Common myeloid progenitor, CD34-positive (primary cell): ENCODE measurements around the gene GLT8D2.
A peak's percentile ranks its signal among the peaks of the same experiment; 100 is the strongest.

Source experiments
- CTCF ChIA-PET: fragments of 350-600 bp; sonication (Branson Sonifier 250); formaldehyde crosslinking; loops from one replicate; lab custom pipeline; 2021; ENCODE audit warnings: antibody characterized with exemption; lab: Charles Lee
- POLR2A ChIA-PET: fragments of 350-600 bp; sonication (Branson Sonifier 250); formaldehyde crosslinking; loops from one replicate; lab custom pipeline; 2021; ENCODE audit warnings: antibody characterized with exemption; lab: Charles Lee
- DNase-seq, 3 donors: peaks; one replicate each; pipeline versions ENCODE4 v3.0.0 to v3.0.0-alpha.2; 2013
- H3K27ac ChIP-seq, 2 experiments: 1 replicate in 1 of 2; 2 replicates in 1 of 2; pipeline ENCODE4 v1.7.0; 2013; ENCODE audit warnings: inconsistent platforms in 2 of 2, low read length in 2 of 2, mild to moderate bottlenecking in 2 of 2, low read depth in 1 of 2, moderate library complexity in 1 of 2; ENCODE audit not compliant: severe bottlenecking in 2 of 2, insufficient read depth in 1 of 2, poor library complexity in 1 of 2
- H3K27me3 ChIP-seq, 5 experiments: replicated peaks in 2 of 5; 1 replicate in 3 of 5; 2 replicates in 2 of 5; pipeline versions ENCODE4 v1.6.1 to v1.7.0; 2013; ENCODE audit warnings: low read length in 4 of 5, mild to moderate bottlenecking in 2 of 5, moderate library complexity in 2 of 5, inconsistent platforms in 1 of 5; ENCODE audit not compliant: insufficient read depth in 5 of 5, control insufficient read depth in 4 of 5
- H3K36me3 ChIP-seq, 4 experiments: 1 replicate in 2 of 4; 2 replicates in 2 of 4; pipeline versions ENCODE4 v1.6.1 to v1.7.0; 2013; ENCODE audit warnings: low read length in 3 of 4, control low read depth in 1 of 4, mild to moderate bottlenecking in 1 of 4; ENCODE audit not compliant: control insufficient read depth in 4 of 4, insufficient read depth in 4 of 4
- H3K4me1 ChIP-seq, 4 experiments: 1 replicate in 3 of 4; 2 replicates in 1 of 4; pipeline versions ENCODE4 v1.6.1 to v1.7.1; 2013; ENCODE audit warnings: low read length in 3 of 4, mild to moderate bottlenecking in 3 of 4, control low read depth in 1 of 4, inconsistent platforms in 1 of 4, moderate library complexity in 1 of 4; ENCODE audit not compliant: control insufficient read depth in 4 of 4, insufficient read depth in 4 of 4; ENCODE audit errors: control extremely low read depth in 1 of 4
- H3K4me3 ChIP-seq, 7 experiments: 1 replicate in 4 of 7; 2 replicates in 3 of 7; pipeline versions ENCODE4 v1.5.1 to v1.7.0; 2013; ENCODE audit warnings: mild to moderate bottlenecking in 7 of 7, low read length in 6 of 7, moderate library complexity in 6 of 7, inconsistent platforms in 2 of 7, low read depth in 2 of 7, control low read depth in 1 of 7; ENCODE audit not compliant: insufficient read depth in 4 of 7, control insufficient read depth in 1 of 7; ENCODE audit errors: extremely low read depth in 1 of 7
- H3K9me3 ChIP-seq, 5 experiments: 1 replicate in 4 of 5; 2 replicates in 1 of 5; pipeline versions ENCODE4 v1.6.1 to v1.7.1; 2013; ENCODE audit warnings: low read length in 4 of 5, mild to moderate bottlenecking in 2 of 5, inconsistent platforms in 1 of 5, low read depth in 1 of 5, moderate library complexity in 1 of 5; ENCODE audit not compliant: control insufficient read depth in 4 of 5, insufficient read depth in 2 of 5; ENCODE audit errors: control extremely low read depth in 1 of 5
- WGBS: methylation state at CpG from one replicate; pipeline ENCODE4 v1.1.5; 2013; ENCODE audit not compliant: insufficient coverage; 5-methylcytosine and 5-hydroxymethylcytosine counted together

Gene GLT8D2

DNA sequence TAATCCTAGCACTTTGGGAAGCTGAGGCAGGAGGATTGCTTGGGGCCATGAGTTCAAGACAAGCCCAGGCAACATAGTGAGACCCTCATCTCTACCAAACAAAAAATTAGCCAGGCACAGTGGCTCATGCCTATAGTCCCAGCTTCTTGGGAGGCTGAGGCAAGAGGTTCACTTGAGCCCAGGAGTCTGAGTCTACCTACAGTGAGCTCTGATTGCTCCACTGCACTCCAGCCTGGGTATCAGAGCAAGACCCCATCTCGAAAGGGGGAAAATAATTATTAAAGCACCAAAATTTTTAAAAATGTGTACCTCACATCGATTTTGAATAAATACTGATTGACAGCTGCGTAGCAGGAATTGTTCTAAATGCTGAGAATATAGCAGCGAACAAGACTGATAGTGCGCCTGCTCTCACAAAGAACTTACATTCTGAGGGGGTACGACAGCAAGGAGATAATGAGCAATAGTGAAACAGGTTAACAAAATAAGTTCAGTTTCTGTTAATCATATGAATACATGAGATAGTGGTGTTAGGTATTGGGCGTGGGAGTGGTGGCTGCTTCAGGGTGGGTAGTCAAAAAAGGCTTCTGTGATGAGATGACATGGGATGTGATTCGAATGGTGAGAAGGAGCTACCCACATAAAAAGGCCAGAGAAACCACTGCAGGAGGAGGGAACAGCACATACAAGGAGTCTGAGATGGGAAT lies 33.9 kb upstream of the GLT8D2 start:
- Histone ChIP-seq H3K27ac (no peak overlapping the region), H3K9me3 (no peaks in the 10 kb centered on the region), H3K36me3 (peaks cover 12 to 37% (median 22%) of the 10 kb centered on the region in 4 experiments), H3K4me1 (no peaks in the 10 kb centered on the region), H3K27me3 (no peaks in the 10 kb centered on the region), H3K4me3 (no peak overlapping the region)
- ChIA-PET CTCF (interaction anchor here (1.4 kb wide), 1 partner anchor 8 kb away, joined by 6 read pairs; no protein-coding TSS in a partner anchor), POLR2A (no interaction called here)
- WGBS, result 100% methylated on average over 8 of the region's 8 CpGs
- no peak for DNase-seq

DNA sequence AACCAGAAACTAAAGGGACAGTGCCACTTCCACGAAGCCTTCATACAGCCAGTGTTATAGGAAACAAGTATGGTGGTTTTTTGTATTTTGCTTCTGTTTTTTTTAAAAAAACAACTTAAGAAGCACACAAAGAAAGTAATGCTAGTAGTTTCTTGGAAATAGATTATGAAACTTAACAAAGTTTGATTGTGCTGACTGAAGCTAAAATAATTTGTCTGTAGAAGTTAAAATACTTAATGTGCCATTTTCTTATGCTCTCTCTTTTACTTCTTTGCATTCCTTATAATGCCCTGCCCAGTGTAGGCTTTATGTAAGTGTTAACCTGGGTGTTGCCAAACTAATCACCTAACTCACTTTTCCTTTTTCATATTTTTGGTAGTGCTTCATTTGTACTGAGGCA lies 30.8 kb upstream of the GLT8D2 start:
- Histone ChIP-seq H3K36me3 (peaks cover 6 to 17% (median 12%) of the 10 kb centered on the region in 4 experiments), H3K9me3 (no peaks in the 10 kb centered on the region), H3K4me3 (no peak overlapping the region), H3K27ac (no peak overlapping the region), H3K4me1 (no peaks in the 10 kb centered on the region), H3K27me3 (no peaks in the 10 kb centered on the region)
- WGBS, result no CpG with 5 or more reads among the region's 1 CpG
- CTCF ChIA-PET, result no interaction called here
- DNase-seq, result no peak
- POLR2A ChIA-PET, result no interaction called here

DNA sequence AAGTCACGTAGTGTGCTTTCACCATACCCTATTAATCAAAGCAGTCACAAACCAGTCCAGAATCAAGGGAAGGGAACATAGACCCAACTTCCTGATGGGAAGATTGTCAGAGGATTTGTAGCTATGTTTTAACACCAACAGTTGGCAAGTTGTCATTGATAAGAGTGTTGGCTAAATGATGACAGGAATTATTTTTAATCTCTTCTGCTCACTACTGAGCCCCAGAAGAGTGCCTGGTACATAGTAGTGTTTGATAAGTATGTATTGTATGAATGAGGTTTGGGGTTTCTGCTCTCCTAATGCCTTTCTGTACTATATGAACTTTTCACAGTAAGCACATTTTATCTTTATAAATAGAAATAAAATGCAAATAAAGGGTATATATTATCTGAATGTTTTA lies 29.0 kb upstream of the GLT8D2 start:
- ChIA-PET CTCF (interaction anchor here (0.9 to 1.5 kb wide), 3 partner anchors 11 to 30 kb away, joined by 3 read pairs; no protein-coding TSS in a partner anchor), POLR2A (no interaction called here)
- no peak for DNase-seq
- Histone ChIP-seq H3K36me3 (peaks cover 6 to 13% (median 10%) of the 10 kb centered on the region in 4 experiments), H3K27ac (no peak overlapping the region), H3K4me1 (no peaks in the 10 kb centered on the region), H3K9me3 (no peaks in the 10 kb centered on the region), H3K27me3 (no peaks in the 10 kb centered on the region), H3K4me3 (no peak overlapping the region)
- no CpG with 5 or more reads among the region's 1 CpG for WGBS

DNA sequence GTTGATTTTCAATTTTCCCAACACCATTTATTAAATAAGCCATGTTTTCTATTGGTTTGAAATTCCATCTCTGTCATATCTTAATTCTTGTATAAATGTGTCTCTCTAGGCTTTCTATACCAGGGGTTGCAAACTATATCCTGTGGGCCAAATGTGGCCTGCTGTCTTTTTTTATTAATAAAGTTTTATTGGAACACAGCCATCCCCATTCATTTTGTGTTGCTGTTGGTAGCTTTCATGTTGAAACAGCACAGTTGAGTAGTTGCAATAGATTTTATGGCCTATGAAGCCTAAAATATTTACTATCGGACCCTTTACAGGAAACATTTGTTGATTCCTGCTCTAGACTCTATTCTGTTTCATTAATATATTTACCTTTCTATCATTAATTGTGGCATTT lies 23.7 kb upstream of the GLT8D2 start:
- H3K4me3 ChIP-seq, result no peak overlapping the region
- CTCF ChIA-PET, result interaction anchor here (1.6 kb wide), 1 partner anchor 35 kb away, joined by 4 read pairs; no protein-coding TSS in a partner anchor
- no peaks in the 10 kb centered on the region for H3K4me1 ChIP-seq
- no peaks in the 10 kb centered on the region for H3K9me3 ChIP-seq
- peaks cover 1 to 7% (median 4%) of the 10 kb centered on the region in 4 experiments for H3K36me3 ChIP-seq
- POLR2A ChIA-PET, result no interaction called here
- no peak overlapping the region for H3K27ac ChIP-seq
- H3K27me3 ChIP-seq, result no peaks in the 10 kb centered on the region
- DNase-seq, result no peak
- WGBS, result no CpG with 5 or more reads among the region's 1 CpG

DNA sequence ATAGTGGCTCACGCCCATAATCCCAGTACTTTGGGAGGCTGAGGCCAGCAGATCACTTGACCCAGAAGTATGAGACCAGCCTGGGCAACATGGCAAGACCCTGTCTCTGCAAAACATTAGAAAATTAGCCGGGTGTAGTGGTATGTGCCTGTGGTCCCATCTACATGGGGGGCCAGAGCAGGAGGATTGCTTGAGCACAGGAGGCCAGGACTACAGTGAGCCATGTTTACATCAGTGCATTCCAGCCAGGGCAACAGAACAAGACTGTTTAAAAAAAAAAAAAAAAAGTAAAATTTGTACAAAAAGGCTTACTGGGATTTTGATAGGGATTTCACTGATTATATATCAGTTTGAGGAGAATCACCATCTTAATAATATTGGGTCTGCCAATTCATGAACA lies 22.1 kb upstream of the GLT8D2 start:
- no peaks in the 10 kb centered on the region for H3K9me3 ChIP-seq
- no peak overlapping the region for H3K27ac ChIP-seq
- no peaks in the 10 kb centered on the region for H3K27me3 ChIP-seq
- peaks cover 2 to 16% (median 4%) of the 10 kb centered on the region in 4 experiments for H3K36me3 ChIP-seq
- no peaks in the 10 kb centered on the region for H3K4me1 ChIP-seq
- ChIA-PET POLR2A (no interaction called here), CTCF (no interaction called here)
- no peak overlapping the region for H3K4me3 ChIP-seq
- WGBS, result 100% methylated on average over 2 of the region's 2 CpGs
- no peak for DNase-seq

DNA sequence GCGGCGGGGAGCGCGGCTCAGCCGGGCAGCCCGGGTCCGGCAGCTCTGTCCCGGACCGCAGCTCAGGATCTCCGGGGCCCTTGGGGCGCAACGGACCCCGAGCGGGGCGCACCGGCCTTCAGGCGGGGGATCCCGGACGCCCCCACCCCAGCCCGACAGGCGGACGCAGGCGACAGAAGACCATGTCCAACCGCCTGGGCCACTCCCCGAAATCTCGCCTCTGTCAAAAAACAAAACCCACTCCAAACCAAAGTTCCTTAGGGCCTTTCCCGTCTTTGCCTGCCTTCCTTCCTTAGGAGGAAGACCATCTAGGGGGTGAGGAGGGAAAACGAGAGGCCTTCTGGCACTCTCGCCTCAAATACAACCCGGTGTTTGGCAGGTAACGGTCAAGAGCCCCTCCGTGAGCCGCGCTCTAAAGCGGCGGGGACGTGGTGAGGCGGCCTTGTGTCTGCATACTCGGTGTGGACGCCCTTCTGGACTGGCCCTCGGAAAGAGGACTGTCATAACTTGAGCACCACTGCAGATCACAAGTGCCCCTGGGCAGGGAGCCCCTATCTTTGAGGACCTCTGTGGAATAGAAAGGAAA lies 14.9 kb upstream of the GLT8D2 start:
- under 1% methylated on average over 28 of the region's 41 CpGs for WGBS
- peak overlapping the region; percentile 25 to 74 for H3K27ac ChIP-seq
- peaks cover 0 to 9% (median 3%) of the 10 kb centered on the region in 4 experiments for H3K36me3 ChIP-seq
- H3K4me1 ChIP-seq, result peaks cover 3 to 25% (median 15%) of the 10 kb centered on the region in 4 experiments
- ChIA-PET POLR2A (interaction anchor here (0.9 kb wide), 1 partner anchor 36 kb away, joined by 3 read pairs; no protein-coding TSS in a partner anchor), CTCF (interaction anchor here (3.7 kb wide), 1 partner anchor 44 kb away, joined by 20 read pairs; no protein-coding TSS in a partner anchor)
- peak in 1 of 3 donors; percentile 9 for DNase-seq
- H3K9me3 ChIP-seq, result no peaks in the 10 kb centered on the region
- H3K4me3 ChIP-seq, result peak overlapping the region; percentile 83 to 98 (median 89)
- H3K27me3 ChIP-seq, result peaks cover 0 to 7% (median 0%) of the 10 kb centered on the region in 5 experiments
